HG02759 (cell line): Measurements from ENCODE around the gene TIGD3.

Experiments used
- ATAC-seq: cut with Tn5 transposase; IDR thresholded peaks from one replicate; pipeline ENCODE4 v1.9.1; 2021; ENCODE audit warnings: mild to moderate bottlenecking, moderate library complexity; ENCODE audit not compliant: unreplicated experiment

The TIGD3 gene

DNA sequence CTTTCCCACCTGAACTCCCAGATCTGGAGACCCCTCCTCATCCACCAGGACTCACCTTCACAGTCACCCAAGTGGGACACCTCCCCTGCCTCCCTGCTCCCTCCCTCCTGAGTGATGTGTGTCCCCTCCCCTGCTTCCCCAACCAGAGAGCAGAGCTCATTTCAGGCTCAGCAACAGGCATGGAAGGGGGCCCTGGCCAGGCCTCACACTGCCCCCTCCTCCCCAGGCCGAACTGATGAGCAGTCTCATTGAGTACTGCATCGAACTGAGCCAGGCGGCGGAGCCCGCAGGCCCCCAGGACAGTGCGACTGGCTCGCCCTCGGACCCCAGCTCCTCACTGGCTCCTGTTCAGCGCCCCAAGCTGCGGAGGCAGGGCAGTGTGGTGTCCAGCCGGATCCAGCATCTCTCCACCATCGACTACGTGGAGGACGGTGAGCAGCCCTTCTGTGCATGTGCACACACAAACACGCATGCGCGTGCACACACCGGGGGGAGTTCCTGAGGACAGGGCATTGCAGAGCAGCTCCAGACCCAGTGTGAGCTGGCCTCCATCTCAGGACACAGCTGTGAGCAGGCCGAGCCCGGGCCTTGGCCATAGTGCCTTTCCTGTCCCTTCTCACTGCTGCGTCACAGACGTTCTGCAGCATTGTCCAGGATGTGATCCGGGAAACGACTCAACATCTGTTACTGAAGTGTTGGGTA, 50.2 kb downstream of the TIGD3 start:
- ATAC-seq: no peak
